ENCODE measurements around the gene TSPAN18. TPM values are rescaled to one million over a fixed set of nuclear protein-coding genes. Genes with fewer than 3 reads are reported as not detected.

TSPAN18 gene
- total and polyA plus RNA-seq, 2 of the 8 experiments (the other 6 are each of a cell fraction or from before 2014, with no cell fraction given) = 5.2 to 10.2 TPM

DNA sequence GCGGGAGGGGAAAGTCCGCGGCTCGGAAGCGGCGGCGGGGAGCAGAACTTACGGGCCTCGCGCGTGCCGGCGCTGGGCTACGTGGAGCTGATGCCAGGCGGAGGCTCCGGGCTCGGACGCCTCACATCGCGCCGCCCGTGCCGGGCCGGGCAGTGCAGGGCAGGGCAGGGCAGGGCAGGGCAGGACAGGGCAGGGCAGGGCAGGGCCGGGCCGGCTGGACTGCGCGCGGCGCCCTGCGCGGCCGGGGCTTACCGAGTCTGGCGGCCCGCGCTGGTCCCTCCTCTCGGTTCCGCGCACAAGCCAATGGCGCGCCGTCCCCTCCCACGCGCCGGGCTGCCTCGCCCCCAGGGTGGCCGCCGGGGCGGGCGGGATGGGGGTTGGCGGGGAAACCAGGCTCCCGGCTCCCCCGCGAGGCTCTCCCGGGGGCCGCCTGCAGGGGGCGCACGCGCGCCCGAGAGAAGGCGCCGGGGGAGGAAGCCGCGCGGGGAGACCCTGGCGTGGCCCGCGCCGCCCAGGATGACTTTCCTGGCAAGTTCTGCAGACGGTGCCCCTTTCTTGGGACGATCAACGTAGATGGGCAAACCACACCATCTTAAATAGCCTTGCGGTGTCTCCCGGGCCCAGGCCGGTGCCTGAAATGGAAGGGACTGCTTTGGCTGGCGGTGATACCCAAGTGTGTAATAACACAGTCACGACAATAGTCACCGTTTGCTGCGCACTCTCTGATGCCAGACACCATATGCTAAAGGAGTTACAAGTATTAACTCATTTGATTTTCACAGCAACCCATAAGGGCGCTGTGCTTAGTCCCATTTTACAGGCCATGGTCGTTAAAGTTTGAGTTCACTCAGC, 224.1 kb downstream of the TSPAN18 start, which contains the start of gene TP53I11 (continued):
- TF ChIP-seq CTCF (IDR thresholded peaks at IDR 0.05; ENCODE audit: control extremely low read depth in 1 of 3, insufficient read depth in 1 of 3, low read depth in 1 of 3, low read length in 3 of 3) (peak in 2 of 3 experiments; percentile 33 to 70; a peak in 3 of 4 replicates), KDM1A (IDR thresholded peaks at IDR 0.05; ENCODE audit: borderline replicate concordance, low read length) (peak; percentile 55; the same call in 1 of the 2 replicates), E2F6 (IDR thresholded peaks at IDR 0.05) (no peak), KDM5A (IDR thresholded peaks at IDR 0.05; ENCODE audit: low read length) (no peak), CHD2 (IDR thresholded peaks at IDR 0.05; ENCODE audit: low read length) (no peak), KDM4A (IDR thresholded peaks at IDR 0.05; ENCODE audit: low read depth, low read length, severe bottlenecking) (peak; percentile 10), EP300 (IDR thresholded peaks at IDR 0.05; ENCODE audit: borderline replicate concordance in 1 of 2, low read depth in 2 of 2, low read length in 2 of 2) (no peak)
